GM19463 (cell line): ENCODE results near the gene ZDHHC9.

Experiments used
- ATAC-seq: cut with Tn5 transposase; IDR thresholded peaks from one replicate; pipeline ENCODE4 v1.9.1; 2021; ENCODE audit warnings: mild to moderate bottlenecking, moderate library complexity; ENCODE audit not compliant: unreplicated experiment

Gene ZDHHC9

DNA sequence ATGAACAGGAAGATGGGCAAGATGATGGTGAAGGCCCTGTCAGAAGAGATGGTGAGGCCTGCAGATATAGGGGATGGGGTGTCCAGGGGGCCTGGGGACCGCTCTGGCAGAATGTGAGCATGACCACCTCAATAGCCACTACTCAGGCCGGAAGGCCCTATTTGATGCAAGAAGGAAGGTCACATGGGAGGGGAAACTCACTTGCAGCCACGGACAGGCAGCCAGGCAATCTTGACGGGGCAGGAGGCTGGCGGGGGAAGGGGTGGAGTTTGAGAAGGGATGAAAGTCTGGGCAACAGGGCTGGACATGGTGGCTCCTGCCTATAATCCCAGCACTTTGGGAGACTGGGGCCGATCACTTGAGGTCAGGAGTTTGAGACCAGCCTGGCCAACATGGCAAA is 55.2 kb downstream of the ZDHHC9 start:
- ATAC-seq: no peak

DNA sequence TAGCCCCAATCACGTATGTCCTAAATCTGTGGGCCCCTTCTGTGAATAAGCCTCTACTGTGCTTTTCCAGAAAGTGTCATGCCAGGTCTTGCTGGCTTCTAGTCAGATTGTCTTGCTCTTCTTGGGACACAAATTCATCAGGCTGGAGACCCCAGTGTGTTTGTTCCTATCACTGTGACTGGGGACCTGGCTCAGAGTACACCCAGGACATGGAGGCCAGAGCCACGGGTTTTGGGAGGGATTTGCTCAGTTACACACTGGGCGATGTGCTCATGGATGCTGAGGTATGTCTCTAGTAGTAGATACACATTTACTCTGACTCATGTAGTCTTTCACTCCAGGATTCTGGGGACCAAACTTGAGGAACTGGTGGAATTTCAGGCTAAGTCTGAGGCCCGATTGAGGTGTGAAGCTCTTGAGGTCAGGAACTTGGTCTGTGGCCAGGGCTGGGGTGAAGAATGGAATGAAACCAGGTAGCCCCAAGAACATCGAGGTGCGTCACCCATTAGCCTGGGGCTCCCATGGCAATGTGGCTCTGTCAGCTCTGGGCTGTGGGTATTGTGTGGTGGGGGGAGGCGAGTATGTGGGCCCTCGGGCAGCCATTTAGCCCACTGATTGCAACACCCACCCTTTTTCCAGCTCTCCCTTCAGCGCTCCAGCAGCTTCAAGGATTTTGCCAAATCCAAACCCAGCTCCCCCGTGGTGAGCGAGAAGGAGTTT is 56.2 kb downstream of the ZDHHC9 start:
- ATAC-seq: no peak

- ATAC-seq: peak; percentile 66
These were observed 57.5 kb downstream of the ZDHHC9 start for GRCh38 chrX:129786210-129786651.

DNA sequence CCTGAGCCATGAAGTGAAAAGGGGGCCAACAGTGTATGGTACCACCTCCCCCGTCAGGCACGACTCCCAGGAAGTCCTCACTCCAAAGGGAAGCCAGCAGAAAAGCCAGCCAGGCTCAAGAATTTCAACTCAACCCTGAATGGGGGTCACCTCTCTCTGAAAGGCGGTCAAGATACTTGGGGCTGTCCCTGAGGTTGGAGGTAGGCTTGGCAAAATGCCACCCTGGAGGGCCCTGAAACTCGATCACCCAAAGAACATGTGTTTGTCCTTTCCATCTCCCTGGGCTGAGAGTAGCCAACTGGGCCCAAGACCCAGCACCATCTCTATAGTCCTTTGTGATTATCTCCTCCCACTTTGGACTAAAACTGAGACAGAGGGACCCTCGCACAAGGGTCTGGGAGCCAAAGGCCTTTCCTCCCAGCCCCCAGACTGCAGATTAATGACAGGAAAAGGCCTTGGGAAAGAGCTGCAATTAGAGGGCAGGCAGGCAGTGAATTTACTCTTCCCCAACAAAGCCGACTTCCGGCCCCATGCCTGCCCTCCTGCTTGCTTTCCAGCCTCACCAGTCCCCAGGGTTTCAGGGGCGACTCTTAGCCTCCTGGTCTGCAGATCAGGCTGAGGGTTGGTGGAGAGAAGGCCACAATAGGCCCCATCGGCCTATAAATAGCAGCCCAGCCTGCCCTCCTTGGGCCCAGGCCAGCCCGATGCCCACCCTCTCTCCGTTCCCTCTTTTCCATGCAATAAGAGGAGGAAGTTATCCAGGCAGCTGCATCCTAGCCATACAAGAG is 58.3 kb downstream of the ZDHHC9 start:
- ATAC-seq: no peak

- ATAC-seq: no peak
These were observed 59.3 kb downstream of the ZDHHC9 start for GRCh38 chrX:129784371-129784770.

GRCh38 chrX:129783291-129783713 is 60.4 kb downstream of the ZDHHC9 start:
- ATAC-seq: no peak

DNA sequence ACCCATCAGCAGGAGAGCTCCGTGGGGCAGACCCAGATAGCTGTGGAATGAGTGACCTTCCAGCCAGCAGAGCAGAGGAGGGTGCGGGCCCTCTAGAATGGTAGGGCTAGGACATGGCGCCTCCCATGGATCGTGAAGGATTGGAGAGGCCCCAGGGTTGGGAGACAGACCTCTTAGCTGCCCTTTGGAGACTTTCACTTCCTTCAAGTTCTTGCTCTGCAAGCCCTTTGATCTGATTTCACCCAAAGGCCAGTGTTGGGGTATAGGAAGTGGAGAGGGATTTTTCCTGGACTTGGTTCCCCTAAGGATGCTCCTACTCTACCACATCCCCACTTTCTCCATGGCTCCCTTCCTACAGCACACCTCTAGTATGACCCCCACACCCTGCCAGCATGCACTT is 61.0 kb downstream of the ZDHHC9 start:
- no peak for ATAC-seq

GRCh38 chrX:129781680-129782495 is 61.8 kb downstream of the ZDHHC9 start:
- no peak for ATAC-seq

- peak; percentile 67 for ATAC-seq
These were observed 62.5 kb downstream of the ZDHHC9 start for GRCh38 chrX:129781134-129781672.

DNA sequence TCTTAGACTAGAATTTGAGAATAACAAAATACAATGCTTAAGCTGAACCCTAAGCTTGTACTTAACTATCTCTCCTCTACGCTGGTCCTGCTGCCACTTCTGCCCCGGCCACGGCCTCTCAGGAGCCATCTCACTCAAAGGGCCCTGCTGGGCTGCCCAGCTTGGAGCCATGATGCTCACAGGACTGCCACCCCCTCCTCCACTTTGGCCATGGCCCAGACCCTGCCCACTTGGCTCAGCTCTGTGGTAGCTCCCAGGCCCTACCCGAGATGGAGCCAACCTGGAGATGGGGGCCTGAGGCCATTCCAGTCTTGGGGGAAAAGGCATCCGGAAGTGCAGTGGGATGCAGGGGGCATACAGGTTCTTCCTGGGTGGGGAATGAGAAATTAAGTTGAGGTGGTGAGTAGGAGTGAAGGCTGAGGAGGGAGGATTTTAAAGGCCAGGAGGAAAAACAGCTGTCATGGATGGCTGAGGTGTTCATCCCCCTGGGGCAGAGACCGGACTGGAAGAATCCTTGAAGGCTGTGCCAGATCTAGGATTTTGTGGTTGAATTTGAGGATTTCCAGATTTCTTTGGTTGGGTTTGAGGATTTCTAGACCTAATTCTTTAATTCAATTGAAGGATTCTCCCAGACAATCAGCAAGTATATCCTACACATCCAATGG is 63.1 kb downstream of the ZDHHC9 start:
- no peak for ATAC-seq

DNA sequence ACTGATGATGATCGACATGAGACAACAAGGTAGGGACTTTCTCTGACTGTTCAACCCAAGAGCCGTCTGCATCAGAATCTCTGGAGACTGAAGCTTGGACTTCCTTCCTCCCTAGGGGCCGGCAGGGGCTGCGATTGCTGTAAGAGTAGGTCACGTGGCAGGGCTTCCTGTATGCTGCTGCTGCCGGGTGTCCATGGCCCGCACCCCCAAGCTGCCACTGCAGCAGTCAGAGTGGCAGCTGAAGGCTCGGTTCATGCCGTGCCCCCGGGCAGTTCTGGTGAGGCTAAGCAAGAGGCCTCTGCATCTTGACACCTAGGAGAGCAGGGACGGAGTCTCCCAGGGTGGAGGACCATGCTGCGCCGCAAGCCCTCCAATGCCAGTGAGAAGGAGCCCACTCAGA is 63.9 kb downstream of the ZDHHC9 start, which contains the start of gene SASH3:
Gene SASH3, plus strand, starts transcription at position 203 of the 400 bp plus-strand sequence. Its CDS starts 149 bp downstream, at position 352.
- ATAC-seq: peak; percentile 19

GRCh38 chrX:129779086-129779672 is 64.5 kb downstream of the ZDHHC9 start:
- no peak for ATAC-seq

GRCh38 chrX:129777218-129778030 is 66.3 kb downstream of the ZDHHC9 start:
- peak; percentile 19 for ATAC-seq

DNA sequence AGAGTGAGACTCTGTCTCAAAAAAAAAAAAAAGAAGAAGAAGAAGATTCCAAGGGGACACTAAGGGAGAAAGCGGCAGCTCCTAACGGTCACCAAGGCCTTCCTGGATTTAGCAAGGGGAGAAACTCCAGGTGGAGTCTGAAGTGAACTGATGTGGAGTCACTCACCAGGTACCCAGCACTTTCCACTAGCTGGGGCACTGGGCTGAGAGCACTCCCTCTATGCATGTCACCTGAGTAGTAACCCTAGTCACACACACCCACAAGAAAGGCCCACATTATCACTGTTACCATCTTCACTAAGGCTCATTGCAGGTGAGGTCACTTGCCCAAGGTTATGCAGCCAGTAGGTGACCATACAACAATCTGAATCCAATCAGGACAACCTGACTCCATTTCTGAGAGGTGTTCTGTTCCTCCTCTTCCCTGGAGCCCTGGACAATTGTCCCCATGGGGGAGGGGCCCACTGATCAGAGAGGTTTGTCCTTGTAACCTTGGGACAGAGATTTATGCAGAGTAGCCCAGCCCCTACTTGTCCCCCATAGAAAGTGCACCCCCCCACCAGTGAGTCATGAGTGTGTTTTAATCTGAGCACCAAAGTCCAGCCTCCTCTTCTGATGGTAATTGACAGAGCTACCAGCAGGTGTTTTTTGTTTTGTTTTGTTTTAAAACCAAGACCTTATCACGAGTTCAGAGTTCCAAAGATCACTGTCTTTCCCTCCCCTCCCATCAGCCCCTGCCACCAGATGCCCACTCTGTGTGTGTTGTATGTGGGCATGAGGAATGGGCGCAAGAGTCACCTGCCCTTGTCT is 69.8 kb downstream of the ZDHHC9 start:
- ATAC-seq: no peak

GRCh38 chrX:129772796-129773431 is 70.8 kb downstream of the ZDHHC9 start:
- peak; percentile 72 for ATAC-seq

DNA sequence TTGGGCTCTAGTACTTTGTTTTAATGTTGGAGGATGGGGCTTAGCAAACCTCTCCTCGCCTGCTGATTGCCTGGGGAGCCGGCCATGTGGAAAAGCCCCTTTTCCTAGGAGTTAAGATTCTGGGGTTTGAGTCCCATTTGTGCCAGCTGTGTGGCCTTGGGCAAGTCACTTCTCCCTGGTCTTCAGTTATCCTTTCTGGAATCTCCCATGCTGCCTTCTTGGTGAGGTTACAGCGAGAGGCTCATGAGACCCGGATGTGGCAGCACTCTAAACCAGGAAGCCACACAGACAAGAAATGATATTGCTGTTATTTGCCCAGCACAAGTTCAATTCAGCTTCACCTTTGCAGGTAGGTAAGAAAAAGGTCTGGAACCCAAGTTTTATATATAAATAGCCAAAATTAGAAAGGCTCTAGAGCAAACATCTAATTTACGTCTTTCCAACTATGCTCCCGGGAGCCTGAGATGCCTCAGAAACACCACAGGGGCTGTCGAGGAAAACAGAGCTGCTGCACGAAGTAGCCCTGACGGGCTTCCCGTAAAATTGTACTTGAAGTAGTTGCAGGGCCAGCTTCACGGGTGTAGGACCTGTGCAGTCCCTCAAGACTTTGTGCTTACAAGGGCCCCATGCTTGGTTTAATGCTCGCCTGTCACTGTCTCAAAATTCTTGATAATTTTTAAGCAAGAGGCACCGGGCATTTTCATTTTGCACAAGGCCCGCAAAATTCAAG is 72.3 kb downstream of the ZDHHC9 start:
- ATAC-seq: no peak

DNA sequence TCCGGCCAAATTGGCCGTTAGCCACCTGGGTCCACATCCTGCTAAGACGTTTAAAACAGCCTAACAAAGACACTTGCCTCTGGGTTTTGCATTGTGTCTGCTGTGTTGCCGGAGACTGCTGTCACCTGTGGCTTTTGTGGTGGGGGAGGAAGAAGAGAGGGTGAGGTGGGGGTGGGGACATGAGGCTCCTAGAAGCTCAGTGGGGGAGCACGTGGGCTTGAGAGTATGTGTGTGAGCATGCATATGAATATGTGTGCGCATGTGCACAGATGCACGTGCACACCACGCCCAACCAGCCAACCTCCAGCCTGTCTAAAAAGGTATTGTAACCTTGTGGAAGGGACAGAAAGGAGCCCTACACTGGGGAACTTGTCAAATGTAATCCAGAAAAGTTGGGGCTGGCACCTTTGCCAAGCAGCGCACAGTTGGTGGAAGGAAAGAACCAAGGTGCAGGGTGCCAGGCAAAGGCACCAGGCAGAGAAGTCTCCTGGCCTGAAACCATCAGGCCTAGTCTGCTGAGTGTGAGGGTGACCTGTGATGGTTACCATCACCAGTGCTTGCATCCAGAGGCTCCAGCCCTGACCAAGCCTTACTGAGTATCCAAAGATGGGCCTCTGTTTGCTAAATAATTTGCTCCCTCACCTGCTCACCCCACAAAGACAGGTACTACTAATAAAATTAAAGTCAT is 74.1 kb downstream of the ZDHHC9 start:
- ATAC-seq: no peak
